AG10803 (cell line): ENCODE measurements around the gene FGF10.

Experiments
- DNase-seq: peaks from one replicate; pipeline ENCODE4 v3.0.0; 2010; ENCODE audit warnings: low read depth
- H3K4me3 ChIP-seq: 2 replicates; pipeline ENCODE4 v1.5.1; 2011; ENCODE audit warnings: mild to moderate bottlenecking, low read length, control low read depth
- TF ChIP-seq, protein P1 (sequence below): conservative IDR thresholded peaks from 2 replicates; pipeline ENCODE4 v1.5.1; 2011; ENCODE audit warnings: mild to moderate bottlenecking, low read length, control low read depth, inconsistent platforms

Gene FGF10

DNA sequence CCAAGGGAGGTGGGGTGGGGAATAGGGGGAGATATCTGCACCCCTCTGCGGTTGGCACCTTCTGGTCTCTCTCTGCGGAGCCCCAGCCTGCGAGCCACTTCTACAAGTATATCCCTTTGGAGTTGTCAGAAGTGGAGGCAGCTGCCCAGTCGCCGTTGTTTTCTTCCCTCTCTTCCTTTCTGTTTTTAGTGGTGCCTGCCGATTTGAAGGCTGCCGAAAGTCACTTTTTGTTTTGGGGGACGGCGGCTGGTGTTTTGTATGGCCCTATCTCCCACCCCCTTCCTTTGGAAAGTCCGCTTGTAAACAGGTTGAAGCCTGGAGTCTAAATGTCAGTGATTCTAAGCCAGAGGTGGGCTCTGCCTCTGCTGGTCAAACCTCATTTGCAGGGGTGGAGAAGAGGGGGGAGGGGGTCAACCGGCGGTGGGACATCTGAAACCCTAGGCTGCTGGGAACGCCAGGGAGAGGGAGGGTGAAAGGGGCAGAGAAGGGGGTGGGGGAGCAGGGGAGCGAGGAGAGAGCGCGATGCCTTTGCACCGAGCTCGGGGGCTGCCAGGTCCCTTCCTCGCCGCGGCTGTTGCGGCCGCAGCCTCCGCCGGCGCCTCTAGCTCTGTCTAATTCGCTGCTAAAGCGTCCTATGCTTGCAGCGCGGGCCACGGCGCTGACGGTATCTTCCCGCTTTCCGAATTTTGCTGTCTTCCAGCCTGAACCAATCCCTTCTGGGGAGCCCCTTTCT is at the start of gene FGF10:
Gene FGF10 (minus strand): TSS at position 331 of the 733 bp plus-strand sequence. CDS start 738 bp downstream, outside the sequence.
- peak within 1 kb of the TSS; percentile 54 for H3K4me3 ChIP-seq
- TF ChIP-seq, protein P1, sequence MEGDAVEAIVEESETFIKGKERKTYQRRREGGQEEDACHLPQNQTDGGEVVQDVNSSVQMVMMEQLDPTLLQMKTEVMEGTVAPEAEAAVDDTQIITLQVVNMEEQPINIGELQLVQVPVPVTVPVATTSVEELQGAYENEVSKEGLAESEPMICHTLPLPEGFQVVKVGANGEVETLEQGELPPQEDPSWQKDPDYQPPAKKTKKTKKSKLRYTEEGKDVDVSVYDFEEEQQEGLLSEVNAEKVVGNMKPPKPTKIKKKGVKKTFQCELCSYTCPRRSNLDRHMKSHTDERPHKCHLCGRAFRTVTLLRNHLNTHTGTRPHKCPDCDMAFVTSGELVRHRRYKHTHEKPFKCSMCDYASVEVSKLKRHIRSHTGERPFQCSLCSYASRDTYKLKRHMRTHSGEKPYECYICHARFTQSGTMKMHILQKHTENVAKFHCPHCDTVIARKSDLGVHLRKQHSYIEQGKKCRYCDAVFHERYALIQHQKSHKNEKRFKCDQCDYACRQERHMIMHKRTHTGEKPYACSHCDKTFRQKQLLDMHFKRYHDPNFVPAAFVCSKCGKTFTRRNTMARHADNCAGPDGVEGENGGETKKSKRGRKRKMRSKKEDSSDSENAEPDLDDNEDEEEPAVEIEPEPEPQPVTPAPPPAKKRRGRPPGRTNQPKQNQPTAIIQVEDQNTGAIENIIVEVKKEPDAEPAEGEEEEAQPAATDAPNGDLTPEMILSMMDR: no peak
- DNase-seq: no peak

DNA sequence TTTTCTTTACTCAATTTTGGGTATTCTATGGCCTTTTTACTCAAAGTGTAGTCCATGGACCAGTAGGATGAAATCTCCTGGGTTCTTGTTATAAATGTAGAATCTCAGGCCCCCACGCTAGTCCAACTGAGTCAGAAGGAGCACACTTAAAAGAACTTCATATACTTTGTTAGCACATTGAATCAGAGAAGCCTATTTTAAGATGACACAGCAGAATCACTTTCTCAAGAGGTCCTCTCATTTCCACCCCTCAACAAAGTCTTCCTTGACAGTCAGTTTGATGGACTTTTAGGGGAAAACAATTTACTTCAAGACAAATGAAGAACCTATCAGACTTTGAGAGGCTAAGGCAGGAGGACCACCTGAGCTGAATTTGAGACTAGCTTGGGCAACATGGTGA is 37.7 kb upstream of the FGF10 start:
- TF ChIP-seq, protein P1: no peak
- DNase-seq: no peak
- H3K4me3 ChIP-seq: no peak overlapping the region

DNA sequence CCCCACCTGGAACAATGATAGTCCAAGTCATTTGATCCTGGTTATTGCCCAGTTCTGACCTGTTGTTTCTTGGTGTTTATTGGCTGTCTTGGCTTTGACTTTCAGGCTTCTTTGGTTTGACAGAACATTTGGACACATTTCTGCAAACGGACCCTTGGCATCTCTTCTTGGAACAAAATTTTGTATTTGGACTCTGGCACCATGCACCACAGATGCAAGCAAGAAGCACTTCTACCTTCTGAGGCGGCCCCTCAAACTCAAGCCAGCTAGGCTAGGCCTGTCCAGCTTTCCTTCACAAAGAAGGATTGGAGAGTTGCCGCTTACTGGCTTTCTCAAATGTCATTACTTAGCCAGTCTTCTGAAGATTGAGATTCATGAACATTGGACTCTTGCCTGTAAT is 23.1 kb upstream of the FGF10 start:
- TF ChIP-seq, protein P1: no peak
- DNase-seq: no peak
- no peak overlapping the region for H3K4me3 ChIP-seq

DNA sequence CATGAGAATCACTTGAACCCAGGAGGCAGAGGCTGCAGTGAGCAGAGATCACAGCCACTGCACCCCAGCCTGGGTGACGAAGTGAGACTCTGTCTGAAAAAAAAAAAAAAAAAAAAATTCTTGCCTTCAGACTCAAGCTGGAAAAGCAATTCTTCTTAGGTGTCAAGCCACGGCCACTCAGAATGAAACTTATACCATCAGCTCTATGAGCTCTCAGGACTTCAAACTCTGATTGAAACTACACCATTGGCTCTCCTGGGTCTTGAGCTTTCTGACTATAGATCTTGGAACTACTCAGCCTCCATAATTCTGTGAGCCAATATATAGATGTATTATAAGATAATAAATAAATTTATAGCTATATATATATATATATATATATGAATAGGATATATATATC is 12.9 kb upstream of the FGF10 start:
- no peak for DNase-seq
- no peak overlapping the region for H3K4me3 ChIP-seq
- TF ChIP-seq, protein P1: no peak

DNA sequence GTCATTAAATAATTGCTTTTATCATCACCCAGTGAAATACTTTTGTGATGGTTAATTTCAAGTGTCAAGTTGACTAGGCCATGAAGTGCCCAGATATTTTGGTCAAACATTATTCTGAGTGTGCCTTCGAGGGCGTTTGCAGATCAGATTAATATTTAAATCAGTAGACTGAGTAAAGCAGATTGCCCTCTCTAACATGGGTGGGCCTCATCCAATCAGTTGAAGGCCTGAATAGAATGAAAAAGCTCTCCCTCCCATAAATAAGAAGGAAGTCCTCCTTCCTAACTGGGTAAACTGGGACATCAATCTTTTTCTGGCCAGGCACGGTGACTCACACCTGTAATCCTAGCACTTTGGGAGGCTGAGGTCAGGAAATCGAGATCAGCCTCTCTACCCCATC is 12.4 kb upstream of the FGF10 start:
- TF ChIP-seq, protein P1: no peak
- H3K4me3 ChIP-seq: no peak overlapping the region
- no peak for DNase-seq

DNA sequence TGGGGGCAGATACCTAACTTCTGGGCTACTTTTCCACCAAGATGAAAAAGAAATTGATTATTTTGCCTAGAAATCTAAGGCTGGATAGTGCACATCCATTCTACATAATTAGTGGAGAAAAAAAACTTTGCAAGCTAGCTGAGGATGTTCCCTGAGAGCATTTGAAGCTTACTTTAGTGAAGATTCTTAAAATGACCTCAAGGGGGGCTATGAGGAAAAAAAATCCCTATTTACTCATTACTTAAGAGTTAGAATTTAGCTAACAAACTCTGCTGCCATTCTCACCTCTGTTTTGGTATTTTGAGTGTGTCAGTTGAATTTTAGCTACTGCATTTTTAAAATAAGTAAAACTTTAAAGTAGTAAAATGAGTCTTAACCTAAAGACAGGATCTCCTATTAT is 9.2 kb upstream of the FGF10 start:
- no peak overlapping the region for H3K4me3 ChIP-seq
- TF ChIP-seq, protein P1: no peak
- DNase-seq: no peak

DNA sequence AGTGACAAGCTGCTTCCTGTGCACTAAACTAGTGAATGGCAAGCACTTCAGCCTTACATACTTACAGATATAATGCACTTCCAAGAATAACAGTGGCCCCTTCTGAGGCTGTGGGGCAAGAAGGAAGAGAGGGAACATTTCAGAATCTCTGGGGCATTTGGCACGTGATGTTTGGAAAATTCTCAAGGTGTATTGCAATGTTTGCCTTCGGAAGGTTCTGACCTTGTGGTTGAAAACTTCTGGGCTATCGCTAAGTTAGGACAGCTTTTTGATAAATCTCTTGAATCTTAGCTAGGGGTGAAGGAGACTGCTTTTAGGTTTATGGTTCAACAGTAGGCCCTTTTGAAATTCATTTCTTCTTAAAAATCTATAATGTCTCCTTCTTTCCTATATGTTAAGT is 7.1 kb upstream of the FGF10 start:
- TF ChIP-seq, protein P1: no peak
- no peak for DNase-seq
- no peak overlapping the region for H3K4me3 ChIP-seq
